Osteoblast (primary cell): ENCODE data around the gene SERGEF. TPM values are rescaled to one million over a fixed set of nuclear protein-coding genes. Genes with fewer than 3 reads are reported as not detected.

ENCODE experiments used
- DNase-seq: peaks from one replicate; pipeline ENCODE4 v3.0.0; 2011; ENCODE audit warnings: low spot score, mixed read lengths; ENCODE audit not compliant: insufficient read length; ENCODE audit errors: missing footprints
- H2AFZ ChIP-seq: 2 replicates; pipeline ENCODE4 v1.6.0; 2011; ENCODE audit warnings: mild to moderate bottlenecking, low read length
- H3K27ac ChIP-seq: 2 replicates; pipeline ENCODE4 v1.5.1; 2011; ENCODE audit warnings: mild to moderate bottlenecking, low read depth, low read length, moderate library complexity
- H3K27me3 ChIP-seq: 2 replicates; pipeline ENCODE4 v1.6.0; 2012; ENCODE audit warnings: mild to moderate bottlenecking, control low read depth, inconsistent platforms, low read length, moderate library complexity; ENCODE audit not compliant: insufficient read depth
- H3K36me3 ChIP-seq: 2 replicates; pipeline ENCODE4 v1.5.1; 2011; ENCODE audit warnings: mild to moderate bottlenecking, low read length, control low read depth, moderate library complexity; ENCODE audit not compliant: insufficient read depth
- H3K4me1 ChIP-seq: 2 replicates; pipeline ENCODE4 v1.5.1; 2011; ENCODE audit warnings: mild to moderate bottlenecking, low read length, control low read depth, moderate library complexity; ENCODE audit not compliant: insufficient read depth
- H3K4me2 ChIP-seq: 2 replicates; pipeline ENCODE4 v1.6.0; 2011; ENCODE audit warnings: mild to moderate bottlenecking, low read length; ENCODE audit not compliant: insufficient read depth
- H3K4me3 ChIP-seq: fragments of 200-600 bp; sonication (generic); 3 replicates; pipeline ENCODE4 v1.5.1; 2012; ENCODE audit warnings: mild to moderate bottlenecking, low read length, inconsistent platforms; ENCODE audit not compliant: insufficient read depth
- H3K79me2 ChIP-seq: 2 replicates; pipeline ENCODE4 v1.6.0; 2012; ENCODE audit warnings: mild to moderate bottlenecking, low read length, control low read depth, inconsistent platforms; ENCODE audit not compliant: insufficient read depth
- H3K9me3 ChIP-seq: 2 replicates; pipeline ENCODE4 v1.5.1; 2011; ENCODE audit warnings: low read depth, low read length, control low read depth
- H4K20me1 ChIP-seq: 2 replicates; pipeline ENCODE4 v1.6.0; 2012; ENCODE audit warnings: mild to moderate bottlenecking, low read length, control low read depth; ENCODE audit not compliant: insufficient read depth
- total RNA-seq: library from RNA; depleted of rRNA; stranded (reverse); fragments of >200 nt; gene quantifications from 2 replicates; pipeline ENCODE4 v1.2.3, GENCODE V29; 2012
- TF ChIP-seq, protein P1 (sequence below): IDR thresholded peaks from 2 replicates; pipeline ENCODE4 v1.5.1; 2011; ENCODE audit warnings: mild to moderate bottlenecking, low read depth, low read length, moderate library complexity; ENCODE audit errors: extremely low read depth

Gene SERGEF
- total RNA-seq, 1 donor = 29.7 TPM

- TF ChIP-seq, protein P1, sequence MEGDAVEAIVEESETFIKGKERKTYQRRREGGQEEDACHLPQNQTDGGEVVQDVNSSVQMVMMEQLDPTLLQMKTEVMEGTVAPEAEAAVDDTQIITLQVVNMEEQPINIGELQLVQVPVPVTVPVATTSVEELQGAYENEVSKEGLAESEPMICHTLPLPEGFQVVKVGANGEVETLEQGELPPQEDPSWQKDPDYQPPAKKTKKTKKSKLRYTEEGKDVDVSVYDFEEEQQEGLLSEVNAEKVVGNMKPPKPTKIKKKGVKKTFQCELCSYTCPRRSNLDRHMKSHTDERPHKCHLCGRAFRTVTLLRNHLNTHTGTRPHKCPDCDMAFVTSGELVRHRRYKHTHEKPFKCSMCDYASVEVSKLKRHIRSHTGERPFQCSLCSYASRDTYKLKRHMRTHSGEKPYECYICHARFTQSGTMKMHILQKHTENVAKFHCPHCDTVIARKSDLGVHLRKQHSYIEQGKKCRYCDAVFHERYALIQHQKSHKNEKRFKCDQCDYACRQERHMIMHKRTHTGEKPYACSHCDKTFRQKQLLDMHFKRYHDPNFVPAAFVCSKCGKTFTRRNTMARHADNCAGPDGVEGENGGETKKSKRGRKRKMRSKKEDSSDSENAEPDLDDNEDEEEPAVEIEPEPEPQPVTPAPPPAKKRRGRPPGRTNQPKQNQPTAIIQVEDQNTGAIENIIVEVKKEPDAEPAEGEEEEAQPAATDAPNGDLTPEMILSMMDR = no peak
- no peak overlapping the region for H3K27ac ChIP-seq
Measured at GRCh38 chr11:17883946-17884345, 128.9 kb downstream of the SERGEF start.

DNA sequence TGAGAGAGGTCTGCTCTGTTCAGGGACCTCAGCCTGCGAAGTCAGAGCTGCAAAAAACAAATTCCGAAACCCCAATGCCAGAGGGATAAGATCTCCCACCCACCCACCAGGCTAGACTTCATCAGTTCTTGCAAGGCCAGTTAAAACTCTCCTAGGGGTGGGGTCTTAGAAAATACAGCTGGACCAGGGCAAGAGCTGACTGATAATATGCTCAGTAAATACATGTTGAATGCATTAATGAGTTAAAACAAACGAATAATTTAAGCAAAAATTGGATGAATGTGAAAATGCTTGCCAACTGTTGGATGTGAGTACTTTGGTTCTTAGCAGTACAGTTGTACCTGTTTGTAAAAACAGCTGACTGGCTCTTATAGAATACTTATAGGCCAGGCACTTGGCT lies 129.8 kb downstream of the SERGEF start:
- TF ChIP-seq, protein P1 = no peak
- H3K79me2 ChIP-seq = no peaks in the 10 kb centered on the region
- DNase-seq = no peak

More at GRCh38 chr11:17883946-17884345, 128.9 kb downstream of the SERGEF start:
- Histone ChIP-seq H3K9me3 (no peaks in the 10 kb centered on the region), H4K20me1 (no peaks in the 10 kb centered on the region), H3K4me1 (no peaks in the 10 kb centered on the region), H3K79me2 (no peaks in the 10 kb centered on the region), H3K36me3 (no peaks in the 10 kb centered on the region), H2AFZ (no peak overlapping the region), H3K27me3 (no peaks in the 10 kb centered on the region), H3K4me3 (no peak overlapping the region), H3K4me2 (no peak overlapping the region)
- peak; percentile 63 for DNase-seq

GRCh38 chr11:17878743-17879142 lies 134.1 kb downstream of the SERGEF start:
- H4K20me1 ChIP-seq = peaks cover 2% of the 10 kb centered on the region
- no peak overlapping the region for H2AFZ ChIP-seq
- DNase-seq = no peak
- TF ChIP-seq, protein P1 = no peak
- H3K4me1 ChIP-seq = no peaks in the 10 kb centered on the region
- no peak overlapping the region for H3K27ac ChIP-seq
- H3K36me3 ChIP-seq = no peaks in the 10 kb centered on the region
- H3K27me3 ChIP-seq = no peaks in the 10 kb centered on the region
- H3K79me2 ChIP-seq = no peaks in the 10 kb centered on the region
- H3K4me3 ChIP-seq = no peak overlapping the region
- no peak overlapping the region for H3K4me2 ChIP-seq
- no peaks in the 10 kb centered on the region for H3K9me3 ChIP-seq

More for the DNA sequence above, 129.8 kb downstream of the SERGEF start:
- Histone ChIP-seq H3K4me1 (no peaks in the 10 kb centered on the region), H4K20me1 (no peaks in the 10 kb centered on the region), H3K27me3 (no peaks in the 10 kb centered on the region), H3K4me2 (no peak overlapping the region), H3K4me3 (no peak overlapping the region), H3K9me3 (no peaks in the 10 kb centered on the region), H3K27ac (no peak overlapping the region), H3K36me3 (no peaks in the 10 kb centered on the region), H2AFZ (no peak overlapping the region)

GRCh38 chr11:17877886-17878285 lies 135.0 kb downstream of the SERGEF start:
- Histone ChIP-seq H3K79me2 (no peaks in the 10 kb centered on the region), H3K27ac (no peak overlapping the region), H3K4me2 (no peak overlapping the region), H4K20me1 (peaks cover 2% of the 10 kb centered on the region), H3K4me1 (no peaks in the 10 kb centered on the region), H3K27me3 (no peaks in the 10 kb centered on the region), H2AFZ (no peak overlapping the region), H3K9me3 (no peaks in the 10 kb centered on the region), H3K36me3 (no peaks in the 10 kb centered on the region), H3K4me3 (no peak overlapping the region)
- no peak for DNase-seq
- TF ChIP-seq, protein P1 = no peak
